GM12801 (cell line): Measurements from ENCODE around the gene TRIM56.

ENCODE experiments used
- TF ChIP-seq, protein P1 (sequence below): IDR thresholded peaks from one replicate; pipeline ENCODE4 v1.5.1; 2011; ENCODE audit warnings: control low read depth; ENCODE audit not compliant: insufficient read length; ENCODE audit errors: extremely low read depth

The TRIM56 gene

DNA sequence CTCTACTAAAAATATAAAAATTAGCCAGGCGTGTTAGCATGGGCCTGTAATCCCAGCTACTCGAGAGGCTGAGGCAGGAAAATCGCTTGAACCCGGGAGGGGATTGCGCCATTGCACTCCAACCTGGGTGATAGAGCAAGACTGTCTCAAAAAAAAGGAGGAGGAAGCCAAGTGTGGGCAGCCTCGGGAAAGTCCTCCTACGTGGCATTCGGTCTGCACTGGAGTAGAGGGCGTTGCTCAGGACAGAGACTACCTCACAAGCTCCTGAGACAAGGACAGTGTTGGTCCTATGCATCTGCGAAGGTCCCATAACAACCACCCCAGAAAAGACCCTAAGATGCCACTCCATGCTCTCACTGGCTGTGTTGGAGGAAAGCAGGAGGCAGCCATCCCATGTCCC is 31.6 kb downstream of the TRIM56 start:
- TF ChIP-seq, protein P1, sequence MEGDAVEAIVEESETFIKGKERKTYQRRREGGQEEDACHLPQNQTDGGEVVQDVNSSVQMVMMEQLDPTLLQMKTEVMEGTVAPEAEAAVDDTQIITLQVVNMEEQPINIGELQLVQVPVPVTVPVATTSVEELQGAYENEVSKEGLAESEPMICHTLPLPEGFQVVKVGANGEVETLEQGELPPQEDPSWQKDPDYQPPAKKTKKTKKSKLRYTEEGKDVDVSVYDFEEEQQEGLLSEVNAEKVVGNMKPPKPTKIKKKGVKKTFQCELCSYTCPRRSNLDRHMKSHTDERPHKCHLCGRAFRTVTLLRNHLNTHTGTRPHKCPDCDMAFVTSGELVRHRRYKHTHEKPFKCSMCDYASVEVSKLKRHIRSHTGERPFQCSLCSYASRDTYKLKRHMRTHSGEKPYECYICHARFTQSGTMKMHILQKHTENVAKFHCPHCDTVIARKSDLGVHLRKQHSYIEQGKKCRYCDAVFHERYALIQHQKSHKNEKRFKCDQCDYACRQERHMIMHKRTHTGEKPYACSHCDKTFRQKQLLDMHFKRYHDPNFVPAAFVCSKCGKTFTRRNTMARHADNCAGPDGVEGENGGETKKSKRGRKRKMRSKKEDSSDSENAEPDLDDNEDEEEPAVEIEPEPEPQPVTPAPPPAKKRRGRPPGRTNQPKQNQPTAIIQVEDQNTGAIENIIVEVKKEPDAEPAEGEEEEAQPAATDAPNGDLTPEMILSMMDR, result no peak

DNA sequence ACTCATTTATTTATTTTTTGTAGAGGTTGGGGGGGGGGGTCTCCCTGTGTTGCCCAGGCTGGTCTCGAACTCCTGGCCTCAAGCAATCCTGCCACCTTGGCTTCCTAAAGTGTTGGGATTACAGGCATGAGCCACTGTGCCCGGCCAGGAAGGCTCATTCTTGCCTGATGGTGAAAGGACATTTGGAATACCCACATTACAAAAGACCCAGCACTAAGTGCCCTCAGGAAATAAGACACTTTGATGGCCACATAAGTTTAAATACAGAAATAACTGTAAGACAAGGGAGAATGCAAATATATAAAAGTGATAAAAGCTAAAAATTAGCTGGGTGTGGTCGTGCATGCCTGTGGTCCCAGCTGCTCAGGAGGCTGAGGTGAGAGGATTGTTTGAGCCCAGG is 33.6 kb downstream of the TRIM56 start:
- TF ChIP-seq, protein P1, result no peak

DNA sequence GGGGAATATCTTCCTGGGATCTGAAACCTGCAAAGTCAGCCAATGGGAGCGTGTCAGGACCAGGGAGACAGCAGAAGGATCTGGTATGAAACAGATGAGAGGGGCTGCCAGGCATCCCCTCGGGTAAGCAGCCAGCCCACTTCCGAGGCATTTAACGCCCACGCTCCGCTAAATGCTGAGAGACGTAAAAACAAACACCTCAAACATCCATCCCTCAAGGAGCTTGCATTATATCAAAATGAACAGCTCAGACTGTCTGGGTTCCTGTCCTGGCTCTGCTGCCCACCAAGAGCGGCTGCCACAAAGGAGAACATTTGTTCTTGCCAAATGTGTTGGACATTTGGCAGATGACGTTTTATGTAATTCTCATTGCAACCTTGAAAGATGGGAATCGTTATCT is 34.6 kb downstream of the TRIM56 start:
- TF ChIP-seq, protein P1, result no peak

DNA sequence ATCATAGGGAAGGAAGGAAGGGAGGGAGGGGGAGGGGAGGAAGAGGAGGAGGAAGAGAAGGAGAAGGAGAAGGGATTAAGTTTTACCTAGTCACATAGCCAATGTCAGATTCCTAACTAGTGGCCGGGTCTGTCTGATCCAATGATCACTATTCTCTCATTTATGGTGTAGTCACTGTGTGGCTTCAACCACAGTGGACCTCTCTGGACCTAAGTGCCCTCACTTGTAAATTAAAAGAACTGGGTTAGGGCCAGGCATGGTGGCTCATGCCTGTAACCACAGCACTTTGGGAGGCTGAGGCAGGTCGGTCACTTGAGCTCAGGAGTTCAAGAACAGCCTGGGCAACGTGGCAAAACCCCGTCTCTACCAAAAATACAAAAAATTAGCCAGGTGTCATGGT is 35.0 kb downstream of the TRIM56 start:
- TF ChIP-seq, protein P1, result no peak

DNA sequence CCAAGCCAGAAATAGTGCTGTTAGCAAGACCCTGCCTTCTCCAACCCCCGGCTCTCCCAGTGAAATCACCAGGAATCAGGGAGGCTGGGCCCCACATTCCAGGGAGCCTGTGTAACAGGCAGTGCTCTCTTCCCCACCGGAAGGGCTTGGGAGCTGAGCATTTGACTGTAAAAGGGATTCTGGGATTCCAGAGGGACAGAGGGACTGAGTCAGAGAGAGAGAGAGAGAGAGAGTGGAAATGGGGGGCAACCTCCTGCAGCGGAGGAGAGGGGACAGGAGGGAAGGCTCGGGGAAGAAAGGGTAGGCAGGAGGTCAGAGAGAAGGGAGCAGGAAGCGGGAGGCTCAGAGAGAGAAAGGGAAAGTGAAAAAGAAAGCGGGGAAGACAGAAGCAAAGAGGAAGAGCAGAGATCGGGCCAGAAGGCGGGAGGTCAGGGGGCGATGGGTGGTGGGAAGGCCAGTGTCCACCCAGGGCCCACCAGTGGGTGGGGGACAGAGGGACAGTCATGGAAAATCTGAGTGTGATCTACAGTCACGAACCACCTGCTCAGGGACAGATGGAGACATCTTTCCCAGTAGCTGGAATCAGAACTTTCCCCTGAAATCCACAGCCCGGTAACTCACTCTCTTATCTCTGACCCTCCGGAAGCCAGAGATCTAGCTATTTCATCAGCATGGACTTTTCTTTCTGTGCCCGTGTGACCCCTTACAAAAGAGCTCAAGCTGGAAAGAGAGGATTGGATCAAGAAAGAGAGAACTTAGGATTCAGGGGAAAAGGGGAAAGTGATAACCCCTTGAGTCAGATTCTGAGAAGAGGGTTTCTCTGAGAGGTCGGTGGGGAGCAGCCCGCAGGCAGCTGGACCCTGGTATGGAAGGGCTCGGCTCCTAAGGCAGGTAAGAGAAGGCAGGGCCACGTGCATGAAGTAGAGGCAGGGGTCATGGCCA is 37.0 kb downstream of the TRIM56 start:
- TF ChIP-seq, protein P1, result no peak

DNA sequence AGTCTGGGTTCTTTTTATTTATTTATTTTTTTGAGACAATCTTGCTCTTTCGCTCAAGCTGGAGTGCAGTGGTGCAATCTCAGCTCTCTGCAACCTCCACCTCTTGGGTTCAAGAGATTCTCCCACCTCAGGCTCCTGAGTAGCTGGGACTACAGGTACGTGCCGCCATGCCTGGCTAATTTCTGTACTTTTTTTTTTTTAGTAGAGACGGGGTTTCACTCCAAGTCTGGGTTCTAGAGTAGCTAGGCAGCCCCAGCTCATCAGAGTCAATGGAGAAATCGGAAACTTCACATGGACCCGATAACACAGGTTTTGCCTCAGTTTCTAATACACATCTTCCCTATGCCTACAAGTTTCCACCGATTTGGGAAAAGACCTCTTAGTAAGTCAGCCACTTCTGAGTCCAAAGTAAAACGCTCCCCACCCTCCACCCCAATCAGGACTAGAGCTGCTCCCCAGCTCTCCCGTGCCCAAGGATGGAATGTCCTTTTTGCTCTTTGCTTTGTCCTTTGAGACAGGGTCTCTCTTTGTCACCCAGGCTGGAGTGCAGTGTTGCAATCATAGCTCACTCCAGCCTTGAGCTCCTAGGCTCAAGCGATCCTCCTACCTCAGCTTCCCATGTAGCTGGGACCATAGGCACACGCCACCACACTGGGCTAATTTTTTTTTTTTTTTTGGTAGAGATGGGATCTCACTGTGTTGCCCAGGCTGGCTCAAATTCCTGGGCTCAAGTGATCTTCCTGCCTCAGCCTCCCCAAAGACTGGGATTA is 37.8 kb downstream of the TRIM56 start:
- TF ChIP-seq, protein P1, result no peak

DNA sequence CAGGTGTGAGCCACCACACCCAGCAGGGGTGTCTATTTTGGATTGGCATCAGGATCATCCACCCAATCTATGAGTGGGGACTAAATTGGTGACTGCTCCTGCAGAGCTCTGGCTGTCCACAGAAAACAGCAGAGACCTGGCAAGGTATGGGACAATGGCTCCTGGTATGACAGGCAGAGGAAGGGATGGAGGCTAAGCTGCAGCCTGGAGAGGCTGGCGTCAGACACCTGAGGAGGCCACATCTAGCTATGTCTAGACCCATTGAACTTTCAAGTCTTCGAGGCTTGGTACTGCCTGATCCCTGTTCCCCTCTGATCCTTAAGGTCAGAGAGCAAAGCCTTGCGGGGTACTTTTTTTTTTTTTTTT is 38.4 kb downstream of the TRIM56 start:
- TF ChIP-seq, protein P1, result no peak
